Endothelial cell of umbilical vein (primary cell): Measurements from ENCODE around the gene SPPL3. TPM values are rescaled to one million over a fixed set of nuclear protein-coding genes. Genes with fewer than 3 reads are reported as not detected.

Experiments used
- BruUV-seq: library from RNA; stranded (reverse); fragments of 400-500 nt; replicated peaks from 2 replicates; lab custom pipeline; 2021; lab: Mats Ljungman, UMichigan
- CTCF ChIA-PET: fragments of 300-600, 350-600 bp; sonication (Branson Sonifier 250); formaldehyde crosslinking; loops from one replicate; lab custom pipeline; 2021; ENCODE audit warnings: antibody characterized with exemption, inconsistent platforms; lab: Charles Lee
- POLR2A ChIA-PET: fragments of 300-600, 350-600 bp; sonication (Branson Sonifier 250); formaldehyde crosslinking; loops from one replicate; lab custom pipeline; 2021; ENCODE audit warnings: antibody characterized with exemption, inconsistent platforms; lab: Charles Lee
- DNase-seq: peaks from one replicate; pipeline ENCODE4 v3.0.0-alpha.2; 2011; ENCODE audit warnings: low read depth, low spot score
- FAIRE-seq: peaks from 2 replicates; lab custom pipeline; 2011; peaks lifted over from hg19 to GRCh38; lab: Jason Lieb, UNC
- H2AFZ ChIP-seq: 2 replicates; pipeline ENCODE4 v1.6.0; 2012; ENCODE audit warnings: low read depth, low read length, control low read depth, inconsistent platforms
- H3K27ac ChIP-seq: 2 replicates; pipeline ENCODE4 v1.5.1; 2011; ENCODE audit warnings: low read depth, mild to moderate bottlenecking, control low read depth, low read length, moderate library complexity; ENCODE audit not compliant: insufficient read depth
- H3K27me3 ChIP-seq, 2 experiments: 2 replicates each; pipeline versions ENCODE4 v1.6.0 to v1.6.1; 2011; ENCODE audit warnings: low read length in 2 of 2, mixed read lengths in 1 of 2; ENCODE audit not compliant: control insufficient read depth in 2 of 2, insufficient read depth in 2 of 2
- H3K36me3 ChIP-seq, 2 experiments: 2 replicates in 1 of 2; 3 replicates in 1 of 2; pipeline ENCODE4 v1.5.1; 2011; ENCODE audit warnings: low read length in 2 of 2, mild to moderate bottlenecking in 1 of 2, moderate library complexity in 1 of 2; ENCODE audit not compliant: control insufficient read depth in 2 of 2, insufficient read depth in 2 of 2; ENCODE audit errors: extremely low read depth in 1 of 2
- H3K4me1 ChIP-seq: 3 replicates; pipeline ENCODE4 v1.5.1; 2011; ENCODE audit warnings: mild to moderate bottlenecking, low read length; ENCODE audit not compliant: control insufficient read depth, insufficient read depth; ENCODE audit errors: extremely low read depth
- H3K4me2 ChIP-seq: 2 replicates; pipeline ENCODE4 v1.6.1; 2011; ENCODE audit warnings: low read length, control low read depth, mixed read lengths; ENCODE audit not compliant: insufficient read depth
- H3K4me3 ChIP-seq, 3 experiments: fragments of 200-600 bp in 1 of 3; sonication (generic), shearing (Covaris generic) in 1 of 3; replicated peaks in 1 of 3; 2 replicates each; pipeline ENCODE4 v1.5.1; 2011 to 2016; ENCODE audit warnings: control low read depth in 3 of 3, low read length in 3 of 3, mild to moderate bottlenecking in 2 of 3, inconsistent platforms in 1 of 3, low read depth in 1 of 3, moderate library complexity in 1 of 3; ENCODE audit not compliant: insufficient read depth in 1 of 3
- H3K79me2 ChIP-seq: 2 replicates; pipeline ENCODE4 v1.6.0; 2012; ENCODE audit warnings: low read length, inconsistent platforms; ENCODE audit not compliant: control insufficient read depth, insufficient read depth
- H3K9ac ChIP-seq: replicated peaks from 2 replicates; pipeline ENCODE3; 2011; ENCODE audit warnings: low read length, control low read depth; ENCODE audit not compliant: insufficient read depth; ENCODE audit errors: extremely low read depth
- H3K9me1 ChIP-seq: replicated peaks from 3 replicates; pipeline ENCODE4 v1.6.0; 2011; ENCODE audit warnings: mild to moderate bottlenecking, low read length; ENCODE audit not compliant: control insufficient read depth, insufficient read depth; ENCODE audit errors: extremely low read depth
- H3K9me3 ChIP-seq: replicated peaks from 2 replicates; pipeline ENCODE4 v1.5.1; 2012; ENCODE audit warnings: low read length, inconsistent platforms; ENCODE audit not compliant: control insufficient read depth, insufficient read depth
- H4K20me1 ChIP-seq: replicated peaks from 2 replicates; pipeline ENCODE3; 2011; ENCODE audit warnings: mild to moderate bottlenecking, low read length; ENCODE audit not compliant: control insufficient read depth, insufficient read depth; ENCODE audit errors: extremely low read depth
- CTCF ChIP-seq, 2 donors: IDR thresholded peaks; 1 replicate in 1 of 2; 2 replicates in 1 of 2; pipeline ENCODE4 v1.5.1; 2011; ENCODE audit warnings: low read length in 2 of 2, mild to moderate bottlenecking in 2 of 2, moderate library complexity in 2 of 2, control low read depth in 1 of 2, inconsistent platforms in 1 of 2, low read depth in 1 of 2; ENCODE audit not compliant: insufficient read depth in 1 of 2; ENCODE audit errors: extremely low read depth in 1 of 2
- EZH2 ChIP-seq: IDR thresholded peaks from 2 replicates; pipeline ENCODE4 v1.6.1; 2012; ENCODE audit warnings: borderline replicate concordance, low read depth, mild to moderate bottlenecking, moderate library complexity, low read length, inconsistent platforms; ENCODE audit not compliant: severe bottlenecking
- FOS ChIP-seq: IDR thresholded peaks from 2 replicates; pipeline ENCODE4 v1.6.1; 2011; ENCODE audit warnings: mild to moderate bottlenecking, low read length, moderate library complexity, borderline replicate concordance; ENCODE audit not compliant: insufficient read depth
- GATA2 ChIP-seq: IDR thresholded peaks from 2 replicates; pipeline ENCODE4 v1.7.0; 2011; ENCODE audit warnings: low read depth, mild to moderate bottlenecking, moderate library complexity, mixed read lengths, low read length; ENCODE audit not compliant: insufficient read length, insufficient read depth
- JUN ChIP-seq: IDR thresholded peaks from 2 replicates; pipeline ENCODE4 v1.6.1; 2011; ENCODE audit warnings: borderline replicate concordance, low read depth; ENCODE audit not compliant: insufficient read length, insufficient read depth
- MYC ChIP-seq: IDR thresholded peaks from one replicate; pipeline ENCODE4 v1.6.1; 2011; ENCODE audit warnings: mild to moderate bottlenecking, low read depth, low read length
- POLR2A ChIP-seq: IDR thresholded peaks from 2 replicates; pipeline ENCODE4 v1.6.1; 2012; ENCODE audit warnings: low read depth, mild to moderate bottlenecking, control low read depth, low read length
- POLR2AphosphoS5 ChIP-seq: IDR thresholded peaks from 2 replicates; pipeline ENCODE4 v1.6.1; 2012; ENCODE audit warnings: low read depth, mild to moderate bottlenecking, control low read depth, low read length, moderate library complexity; ENCODE audit not compliant: insufficient read depth
- dilution Hi-C: fragments of 300-500 bp; cut with MboI; formaldehyde crosslinking; loops from one replicate; pipeline ENCODE4 v1.15.0; 2019; ENCODE audit warnings: low sequenced_read_pairs; ENCODE audit not compliant: extremely low pct_ligation_motif_present
- intact Hi-C: fragments of 100-400 bp; cut with micrococcal nuclease; formaldehyde crosslinking; loops from one replicate; pipeline ENCODE4 v1.10.0; 2022
- polyA plus RNA-seq, 4 experiments: library from polyadenylated mRNA; depleted of rRNA in 3 of 4; stranded (reverse) in 3 of 4; unstranded in 1 of 4; fragments of >200 nt; gene quantifications; 2 replicates each; pipeline versions ENCODE4 v1.2.1 to v1.2.3, GENCODE V29; 2011 to 2012; ENCODE audit warnings: missing spikeins in 1 of 4
- total RNA-seq: library from RNA; stranded (reverse); gene quantifications from 2 replicates; pipeline ENCODE4 v1.2.3, GENCODE V29; 2021
- TF ChIP-seq, protein P1 (sequence below): IDR thresholded peaks from 2 replicates; pipeline ENCODE4 v1.6.1; 2011; ENCODE audit not compliant: insufficient read depth, insufficient read length

SPPL3 gene
- total and polyA plus RNA-seq, 2 donors (not counting 3 experiments of a cell fraction or from before 2014, with no cell fraction given), result 30.6 to 53.0 TPM

- TF ChIP-seq CTCF (IDR thresholded peaks at IDR 0.05; ENCODE audit: extremely low read depth in 1 of 2, insufficient read depth in 1 of 2, low read depth in 1 of 2, low read length in 2 of 2) (no peak), FOS (no peak)
- no peaks in the 10 kb centered on the region for H3K36me3 ChIP-seq
- dilution Hi-C loops (no loop called here), intact Hi-C loops (no loop called here)
- DNase-seq (peak; percentile 42), FAIRE-seq (no peak)
- peaks cover 1% of the 10 kb centered on the region for H3K79me2 ChIP-seq
- H2AFZ ChIP-seq, result no peak overlapping the region
- no peak overlapping the region for H3K4me3 ChIP-seq
- BruUV-seq, result no TSS peak
- no peaks in the 10 kb centered on the region for H3K9me1 ChIP-seq
- no peak overlapping the region for H3K4me2 ChIP-seq
- H3K27ac ChIP-seq, result no peak overlapping the region
- no peak overlapping the region for H3K9ac ChIP-seq
- ChIA-PET POLR2A (no interaction called here), CTCF (interaction anchor here (1.4 to 1.9 kb wide), 2 partner anchors 10 to 129 kb away, joined by 4 to 8 read pairs; no protein-coding TSS in a partner anchor)
- no peaks in the 10 kb centered on the region for H3K9me3 ChIP-seq
- H4K20me1 ChIP-seq, result peaks cover 4% of the 10 kb centered on the region
- peaks cover 8% of the 10 kb centered on the region for H3K4me1 ChIP-seq
- no peaks in the 10 kb centered on the region for H3K27me3 ChIP-seq
These were observed 89.2 kb downstream of the SPPL3 start for GRCh38 chr12:120814903-120815429.

DNA sequence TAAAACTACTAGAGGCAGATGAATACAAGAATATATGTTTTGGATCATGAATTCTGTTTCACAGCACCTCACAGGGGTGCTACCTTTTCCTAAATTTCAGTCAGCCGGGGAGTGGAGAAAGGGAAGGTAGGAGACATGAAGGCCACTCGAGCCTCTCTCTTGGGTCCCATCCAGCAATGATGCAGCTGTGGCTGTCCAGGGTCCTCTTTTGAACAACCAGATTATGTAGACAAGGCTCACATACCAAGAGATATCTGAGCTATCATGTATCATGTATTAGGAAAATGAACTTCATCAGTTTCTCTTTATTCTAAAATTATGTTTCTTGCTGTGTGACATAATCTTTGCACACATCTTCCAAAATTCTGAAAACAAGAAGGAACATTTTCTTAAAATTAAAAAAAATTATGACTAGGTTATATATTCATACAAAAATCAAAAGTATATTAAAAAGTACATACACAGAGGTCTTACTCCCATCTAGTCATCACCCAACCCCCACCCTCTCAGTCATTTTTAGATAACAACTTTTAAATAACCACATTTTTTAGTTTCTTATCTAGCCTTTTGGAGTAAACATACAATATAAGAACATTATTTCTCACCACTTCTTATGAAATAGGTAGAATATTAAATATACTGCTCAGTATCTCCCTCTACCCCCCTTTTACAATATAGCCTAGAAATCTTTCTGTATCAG is 89.8 kb downstream of the SPPL3 start:
- H3K9ac ChIP-seq, result no peak overlapping the region
- peaks cover 8% of the 10 kb centered on the region for H3K4me1 ChIP-seq
- no peak overlapping the region for H3K4me3 ChIP-seq
- dilution Hi-C loops, result no loop called here
- no peaks in the 10 kb centered on the region for H3K9me3 ChIP-seq
- H3K36me3 ChIP-seq, result no peaks in the 10 kb centered on the region
- TF ChIP-seq JUN (no peak), CTCF (IDR thresholded peaks at IDR 0.05; ENCODE audit: extremely low read depth in 1 of 2, insufficient read depth in 1 of 2, low read depth in 1 of 2, low read length in 2 of 2) (no peak), FOS (no peak), MYC (no peak), GATA2 (no peak), POLR2AphosphoS5 (no peak), EZH2 (no peak), POLR2A (no peak)
- TF ChIP-seq, protein P1, sequence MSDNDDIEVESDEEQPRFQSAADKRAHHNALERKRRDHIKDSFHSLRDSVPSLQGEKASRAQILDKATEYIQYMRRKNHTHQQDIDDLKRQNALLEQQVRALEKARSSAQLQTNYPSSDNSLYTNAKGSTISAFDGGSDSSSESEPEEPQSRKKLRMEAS, result no peak
- no peak for FAIRE-seq
- no TSS peak for BruUV-seq
- no peak overlapping the region for H3K27ac ChIP-seq
- no peaks in the 10 kb centered on the region for H3K9me1 ChIP-seq
- POLR2A ChIA-PET, result no interaction called here
- CTCF ChIA-PET, result interaction anchor here (1.9 kb wide), 1 partner anchor 10 kb away, joined by 8 read pairs; no protein-coding TSS in a partner anchor
- peaks cover 3% of the 10 kb centered on the region for H4K20me1 ChIP-seq
- DNase-seq, result no peak
- no peaks in the 10 kb centered on the region for H3K27me3 ChIP-seq
- intact Hi-C loops, result no loop called here
- H3K79me2 ChIP-seq, result peaks cover 1% of the 10 kb centered on the region
- H3K4me2 ChIP-seq, result no peak overlapping the region
- no peak overlapping the region for H2AFZ ChIP-seq
